ENCODE data around the gene KIF13A. TPM values are rescaled to one million over a fixed set of nuclear protein-coding genes. Genes with fewer than 3 reads are reported as not detected.

Gene KIF13A
- total RNA-seq, 3 donors from 2014 or later (not counting 1 experiment from before 2014, with no cell fraction given), result 15.0 to 26.4 (median 19.5) TPM

Other genes starting within 250 kb of the KIF13A start
- gene NHLRC1, start 135.0 kb upstream of the KIF13A start, total RNA-seq, result under 1 TPM; 0.58 to 0.89 (median 0.68) TPM
- gene TPMT, start 167.4 kb upstream of the KIF13A start, total RNA-seq, result 10 to 100 TPM in 1 of 3 donors, 1 to 10 TPM in 2; 8.9 to 11.4 (median 9.6) TPM
- gene KDM1B, start 167.8 kb upstream of the KIF13A start, total RNA-seq, result 10 to 100 TPM; 12.7 to 13.3 (median 13.0) TPM

All from natural killer cell (primary cell).